ENCODE data around the gene ZNF787. TPM values are rescaled to one million over a fixed set of nuclear protein-coding genes. Genes with fewer than 3 reads are reported as not detected.

The ZNF787 gene
- total RNA-seq, 2 experiments from 2014 or later: 24.2 to 26.1 TPM

Other genes starting within 250 kb of the ZNF787 start
- gene NLRP13, start 189.0 kb downstream of the ZNF787 start, total RNA-seq: not detected
- not detected for gene NLRP8, start 173.5 kb downstream of the ZNF787 start, total RNA-seq
- not detected for gene NLRP5, start 134.5 kb downstream of the ZNF787 start, total RNA-seq
- 10 to 100 TPM; 17.8 to 21.4 TPM for gene ZNF444, start 20.0 kb upstream of the ZNF787 start, total RNA-seq
- gene GALP, start 54.7 kb upstream of the ZNF787 start, total RNA-seq: not detected
- gene ZSCAN5B, start 76.5 kb upstream of the ZNF787 start, total RNA-seq: not detected
- not detected for gene ZSCAN5C, start 81.0 kb upstream of the ZNF787 start, total RNA-seq
- gene EDDM13, start 151.5 kb upstream of the ZNF787 start, total RNA-seq: 1 to 10 TPM; 1.1 to 1.8 TPM
- gene ZSCAN5A, start 193.5 kb upstream of the ZNF787 start, total RNA-seq: 1 to 10 TPM; 3.7 to 4.1 TPM

All from activated naive CD4-positive, alpha-beta T cell treated with anti-CD3 and anti-CD28 coated beads for 36 hours (primary cell).